Stimulated activated naive CD4-positive, alpha-beta T cell treated with Interleukin-2 at 50 U/mL for 16 hours (primary cell): ENCODE results near the gene FARP1.

Experiments
- DNase-seq: peaks from one replicate; lab custom pipeline; 2025; lab: John Stamatoyannopoulos, UW

FARP1 gene

DNA sequence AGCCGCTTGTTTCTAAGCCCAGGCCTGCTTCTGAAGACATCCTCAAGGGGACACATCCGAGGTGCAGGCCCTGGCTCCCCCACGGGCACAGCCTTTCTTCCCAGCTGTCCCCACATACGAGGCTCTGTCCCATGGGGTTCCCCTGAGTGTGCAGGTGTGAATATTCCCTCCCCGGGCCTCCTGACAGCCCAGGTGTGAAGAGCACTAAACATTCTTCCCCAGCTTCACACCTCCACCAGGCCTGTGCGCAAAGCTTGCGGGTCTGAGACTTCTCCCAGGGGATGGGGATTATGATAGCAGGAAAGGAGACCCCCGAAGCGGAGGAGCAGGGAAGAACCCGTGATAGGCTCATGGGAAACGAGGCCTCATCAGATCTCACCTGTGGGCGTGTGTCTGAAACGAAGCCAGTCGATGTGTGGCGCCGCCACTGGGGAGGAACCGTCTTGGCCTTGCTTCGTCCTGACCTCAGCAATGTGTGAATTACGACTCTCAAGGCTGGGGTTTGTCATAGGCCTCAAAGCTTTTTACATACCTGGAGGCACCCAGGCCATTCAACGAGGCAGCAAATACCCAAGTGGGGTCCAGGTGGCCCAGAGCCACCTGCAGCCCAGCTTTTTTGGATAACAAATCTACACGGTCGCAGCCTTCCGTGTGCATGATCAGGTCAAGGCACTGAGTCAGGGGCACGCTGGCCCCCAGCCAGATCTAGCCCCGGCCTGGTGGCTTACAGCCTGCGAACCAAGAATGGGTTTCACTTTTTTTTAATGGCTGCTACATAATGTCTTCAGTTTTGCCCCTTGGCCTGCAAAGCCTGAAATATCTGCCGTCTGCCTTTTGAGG lies 299.7 kb downstream of the FARP1 start:
- DNase-seq, result no peak

DNA sequence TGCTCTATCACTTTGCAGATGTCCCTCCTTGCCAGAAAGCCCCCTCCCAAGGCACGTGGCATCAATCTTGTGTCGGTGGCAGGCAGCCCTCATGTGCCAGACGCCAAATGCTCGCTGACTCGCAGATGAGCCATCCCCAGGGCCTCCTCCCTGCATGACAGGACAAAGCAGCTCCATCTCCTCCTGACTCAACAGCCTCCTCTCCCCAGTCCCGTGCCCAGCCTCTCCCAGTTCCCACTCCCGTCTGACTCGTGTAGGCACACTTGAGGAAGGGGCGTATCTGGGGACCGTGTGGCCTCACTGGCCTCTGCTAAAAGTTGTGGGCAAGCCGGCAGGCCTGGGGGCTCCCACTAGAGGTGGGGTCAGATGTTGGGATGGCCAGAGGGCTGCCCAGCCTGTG lies 300.4 kb downstream of the FARP1 start:
- no peak for DNase-seq

- DNase-seq, result no peak
Measured at GRCh38 chr13:98443800-98444325, 301.0 kb downstream of the FARP1 start.

DNA sequence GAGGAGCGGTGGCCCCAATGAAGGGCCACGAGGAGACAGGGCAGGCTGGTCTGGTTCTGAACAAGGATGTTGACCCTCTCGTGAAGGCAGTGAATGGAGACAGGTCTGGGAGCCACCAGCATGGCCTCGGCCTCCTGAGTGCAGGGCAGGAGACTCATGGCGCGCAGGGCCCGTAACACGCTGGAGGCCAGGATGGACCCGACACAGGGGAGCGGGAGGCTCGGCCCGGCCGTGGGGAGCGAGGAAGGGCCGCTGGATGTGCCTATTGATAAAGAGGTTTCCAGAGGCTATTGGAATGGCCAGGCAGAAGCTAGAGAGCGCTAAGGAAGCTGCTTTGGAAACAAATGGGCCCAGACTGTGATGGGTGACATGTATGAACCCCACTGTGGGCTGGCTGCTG lies 301.5 kb downstream of the FARP1 start:
- no peak for DNase-seq

DNA sequence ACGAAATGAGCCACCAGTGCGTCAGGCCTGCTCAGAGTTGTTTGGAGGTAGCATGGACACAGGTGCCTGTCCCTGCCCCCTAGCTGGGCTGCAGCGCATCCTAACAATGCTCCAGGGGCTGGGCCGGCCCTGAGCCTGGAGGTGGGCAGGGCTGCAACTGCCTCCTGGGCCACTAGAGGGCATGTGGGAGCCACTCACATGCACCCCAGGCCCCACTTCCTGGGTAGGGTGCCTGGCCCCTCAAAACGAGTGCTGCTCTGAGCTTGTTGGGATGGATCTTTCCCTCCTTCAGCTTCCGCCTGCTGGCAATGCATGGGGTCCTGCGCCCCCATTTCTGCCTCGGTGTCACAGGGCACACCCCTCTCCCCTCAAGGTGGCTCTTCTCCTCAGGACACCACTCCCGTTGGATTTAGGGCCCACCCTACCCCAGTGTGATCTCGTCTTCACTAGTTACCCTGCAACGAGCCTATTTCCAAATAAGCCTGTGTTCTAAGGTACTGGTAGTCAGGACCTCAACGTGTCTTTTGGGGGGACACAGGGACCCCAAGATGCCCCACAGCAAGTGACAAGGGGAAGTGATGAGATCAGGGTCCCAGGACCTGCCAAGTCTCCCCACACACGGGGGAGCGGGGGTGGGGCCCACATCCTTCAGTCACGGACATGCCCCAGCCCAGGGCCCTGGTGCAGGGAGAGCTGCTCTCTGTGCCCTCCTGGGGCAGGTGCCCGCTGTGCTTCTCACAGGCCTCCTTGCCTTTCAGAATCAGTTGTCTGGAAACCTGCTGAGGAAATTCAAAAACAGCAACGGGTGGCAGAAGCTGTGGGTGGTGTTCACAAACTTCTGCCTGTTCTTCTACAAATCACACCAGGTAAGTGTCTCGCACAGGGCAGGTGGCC lies 302.7 kb downstream of the FARP1 start:
- peak; percentile 55 for DNase-seq

GRCh38 chr13:98446234-98446621 lies 303.3 kb downstream of the FARP1 start:
- DNase-seq, result no peak

GRCh38 chr13:98447130-98447529 lies 304.2 kb downstream of the FARP1 start:
- DNase-seq, result no peak

DNA sequence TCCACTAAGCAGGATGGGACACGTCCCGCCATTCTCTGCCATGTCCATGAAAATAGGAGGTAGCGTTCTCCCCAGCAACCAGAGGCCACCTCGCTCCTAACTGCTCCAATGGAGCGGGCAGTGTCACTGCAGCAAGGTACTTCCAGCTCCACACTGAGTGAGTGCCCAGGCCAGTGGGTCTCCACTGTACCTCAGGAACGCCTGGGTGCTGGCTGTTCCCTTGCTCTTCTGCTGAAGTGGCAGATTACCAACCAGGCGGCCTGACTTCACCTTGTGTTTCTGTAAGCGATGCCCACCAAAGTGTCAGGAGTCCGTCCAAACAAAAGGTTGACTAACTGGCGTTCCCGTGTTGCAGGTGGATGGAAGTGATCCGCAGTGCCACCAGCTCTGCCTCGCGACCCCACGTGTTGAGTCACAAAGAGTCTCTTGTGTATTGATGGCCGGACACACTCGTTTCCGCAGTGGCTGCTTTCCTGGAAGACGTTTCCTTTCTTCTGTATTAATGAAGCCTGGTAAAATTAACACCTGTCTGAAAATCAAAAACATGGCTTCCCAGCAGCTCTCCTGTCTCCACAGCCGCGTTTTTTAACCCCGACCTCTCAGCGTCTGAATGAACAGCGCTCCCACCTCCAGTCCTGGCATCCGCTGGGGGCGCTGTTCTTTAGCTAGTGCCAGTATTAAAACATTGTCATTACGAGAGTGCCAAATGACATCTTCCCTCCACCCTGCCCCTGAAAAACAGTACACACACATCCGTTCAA lies 305.2 kb downstream of the FARP1 start:
- peak; percentile 35 for DNase-seq

DNA sequence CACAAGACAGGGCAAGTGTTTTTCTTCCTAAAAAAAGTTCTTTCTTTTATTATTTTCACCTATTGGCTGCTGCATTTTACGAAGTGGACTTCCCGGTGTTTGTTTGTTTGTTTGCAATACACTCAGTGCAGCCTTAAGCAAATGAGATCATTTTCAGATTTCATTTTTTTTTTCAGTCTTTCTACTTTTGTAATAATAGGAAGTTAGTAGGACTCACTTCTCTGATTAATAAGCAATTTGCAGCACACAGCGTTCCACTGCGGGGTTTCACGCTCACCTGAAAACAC lies 305.7 kb downstream of the FARP1 start:
- DNase-seq, result no peak

DNA sequence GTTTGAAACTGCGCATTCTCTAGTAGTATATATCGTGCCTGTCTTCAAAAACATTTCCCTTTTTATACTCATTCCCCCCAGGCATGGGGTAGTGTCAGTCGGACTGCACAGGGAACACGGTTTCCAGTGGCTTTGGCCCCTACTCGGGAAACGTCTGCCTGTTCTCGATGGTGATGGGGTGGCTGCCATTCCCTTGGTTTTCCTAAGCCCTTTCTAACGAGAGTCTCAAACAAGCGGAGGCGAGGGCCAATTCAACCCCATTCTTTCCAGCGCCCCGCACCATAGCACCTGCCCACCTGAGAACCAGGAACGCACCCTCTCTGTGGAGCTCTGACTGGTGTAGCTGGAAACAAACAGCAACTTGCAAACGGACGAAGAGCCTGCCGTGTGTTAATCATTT lies 306.4 kb downstream of the FARP1 start:
- no peak for DNase-seq

GRCh38 chr13:98450026-98450425 lies 307.1 kb downstream of the FARP1 start:
- DNase-seq, result no peak

DNA sequence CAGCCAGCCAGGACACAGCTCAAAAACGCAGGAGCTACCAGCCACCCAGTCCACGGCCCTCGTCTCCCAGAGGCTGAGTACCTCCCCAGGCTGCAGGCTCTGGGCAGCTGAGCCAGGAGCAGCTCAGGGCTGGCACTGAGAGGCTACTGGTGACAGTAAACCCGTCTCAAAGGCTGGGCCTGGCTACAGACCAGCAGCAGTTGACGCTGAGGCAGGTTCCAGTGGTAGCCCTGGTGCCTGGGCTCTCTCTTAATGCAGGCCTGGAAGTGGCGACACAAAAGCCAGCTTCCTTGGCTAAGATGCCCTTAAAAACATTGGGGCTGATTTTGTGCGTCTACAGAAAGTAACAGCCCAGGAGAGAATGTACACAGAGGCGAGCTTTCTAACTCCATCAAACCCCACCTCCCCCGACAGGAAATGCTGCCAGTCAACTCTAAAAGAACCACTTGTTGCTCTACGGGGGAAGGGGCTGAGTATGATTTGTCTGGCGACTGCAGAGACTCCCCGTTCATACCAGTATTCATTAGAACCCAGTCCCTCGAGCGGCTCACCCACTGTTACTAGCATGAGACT lies 307.7 kb downstream of the FARP1 start:
- no peak for DNase-seq

- DNase-seq, result no peak
Measured at GRCh38 chr13:98451676-98452470, 309.0 kb downstream of the FARP1 start.

GRCh38 chr13:98452851-98453843 lies 310.3 kb downstream of the FARP1 start:
- DNase-seq, result no peak

DNA sequence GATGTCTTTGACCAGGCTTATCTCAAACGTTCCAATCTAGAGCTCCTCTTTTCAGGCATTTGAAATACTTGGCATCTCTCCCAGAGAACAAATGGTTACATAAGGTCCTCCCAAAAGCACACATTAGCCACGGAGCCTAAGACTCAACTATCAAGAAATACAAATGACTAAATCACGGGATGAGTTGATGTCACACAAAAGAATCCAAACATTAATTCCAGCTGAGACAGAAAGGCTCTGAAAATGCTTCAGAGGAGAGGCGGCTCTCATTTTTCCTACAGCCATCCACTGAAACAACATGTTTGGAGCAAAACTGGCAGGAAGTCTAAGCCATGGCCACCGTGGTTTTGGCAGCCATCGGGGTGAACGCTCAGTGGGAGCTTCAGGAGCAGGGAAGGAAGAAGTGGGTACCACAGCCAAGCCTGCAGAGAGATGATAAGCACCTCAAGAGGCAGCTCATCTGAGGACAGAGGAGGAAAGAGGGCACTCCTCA lies 311.5 kb downstream of the FARP1 start:
- no peak for DNase-seq

GRCh38 chr13:98456413-98456845 lies 313.5 kb downstream of the FARP1 start:
- DNase-seq, result no peak

- DNase-seq, result no peak
Measured at GRCh38 chr13:98457053-98457452, 314.2 kb downstream of the FARP1 start.

GRCh38 chr13:98458431-98458830 lies 315.5 kb downstream of the FARP1 start:
- DNase-seq, result no peak

DNA sequence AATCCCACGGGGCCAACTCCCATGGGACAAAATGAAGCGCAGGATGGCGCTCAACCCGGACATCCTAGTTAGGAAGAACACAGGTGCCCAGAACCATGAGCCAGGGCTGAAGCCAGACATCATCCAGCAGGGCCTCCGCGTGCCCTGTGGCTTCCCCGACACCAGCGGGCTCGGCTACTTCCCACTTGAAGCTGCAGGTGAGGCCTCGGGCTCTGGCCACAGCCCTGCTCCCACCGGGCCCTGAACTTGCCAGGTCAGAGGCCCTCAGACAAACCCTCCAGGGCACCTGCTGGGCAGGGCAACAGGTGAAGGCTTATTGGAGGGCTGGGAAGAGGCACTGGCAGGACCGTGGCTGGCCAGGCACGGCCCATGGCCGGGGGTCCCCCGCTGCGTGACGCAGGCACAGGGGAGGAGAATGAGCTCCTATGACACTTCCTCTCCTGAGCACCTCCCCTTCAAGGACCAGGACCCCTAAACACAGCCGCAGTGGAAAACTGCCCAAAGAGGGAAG lies 316.3 kb downstream of the FARP1 start:
- no peak for DNase-seq
